Ishikawa (cell line): ENCODE results near the gene FGD5.

Experiments used
- CEBPB ChIP-seq: IDR thresholded peaks from 2 replicates; pipeline ENCODE4 v1.6.1; 2012
- CREB1 ChIP-seq: IDR thresholded peaks from 2 replicates; pipeline ENCODE4 v1.6.1; 2012; ENCODE audit warnings: low read depth
- EGR1 ChIP-seq: IDR thresholded peaks from 2 replicates; pipeline ENCODE4 v1.6.1; 2012
- EP300 ChIP-seq: IDR thresholded peaks from 2 replicates; pipeline ENCODE4 v1.6.1; 2012; ENCODE audit warnings: borderline replicate concordance
- FOXM1 ChIP-seq: IDR thresholded peaks from 2 replicates; pipeline ENCODE4 v1.6.1; 2012; ENCODE audit warnings: low read depth, borderline replicate concordance
- MAX ChIP-seq: IDR thresholded peaks from 2 replicates; pipeline ENCODE4 v1.6.1; 2012
- NFIC ChIP-seq: IDR thresholded peaks from 2 replicates; pipeline ENCODE4 v1.6.1; 2012
- RAD21 ChIP-seq: IDR thresholded peaks from 2 replicates; pipeline ENCODE4 v1.6.1; 2012; ENCODE audit warnings: low read depth
- REST ChIP-seq: IDR thresholded peaks from 2 replicates; pipeline ENCODE4 v1.6.1; 2012; ENCODE audit warnings: low read depth, mild to moderate bottlenecking
- TAF1 ChIP-seq: IDR thresholded peaks from 2 replicates; pipeline ENCODE4 v1.6.1; 2012; ENCODE audit warnings: low read depth, mild to moderate bottlenecking
- TCF12 ChIP-seq: IDR thresholded peaks from 2 replicates; pipeline ENCODE4 v1.6.1; 2012; ENCODE audit warnings: low read depth
- TEAD4 ChIP-seq: IDR thresholded peaks from 2 replicates; pipeline ENCODE4 v1.6.1; 2012
- USF1 ChIP-seq: IDR thresholded peaks from 2 replicates; pipeline ENCODE4 v1.6.1; 2012
- YY1 ChIP-seq: IDR thresholded peaks from 2 replicates; pipeline ENCODE4 v1.6.1; 2012; ENCODE audit warnings: low read depth
- ZBTB7A ChIP-seq: IDR thresholded peaks from 2 replicates; pipeline ENCODE4 v1.6.1; 2012; ENCODE audit warnings: low read depth

FGD5 gene

GRCh38 chr3:14803981-14804834 is 14.6 kb upstream of the FGD5 start:
- no peak for TF ChIP-seq EP300
- TF ChIP-seq ZBTB7A = no peak
- no peak for TF ChIP-seq RAD21
- no peak for TF ChIP-seq USF1
- TF ChIP-seq NFIC = no peak

- TF ChIP-seq TCF12 = no peak
- TF ChIP-seq USF1 = no peak
- TF ChIP-seq CEBPB = no peak
- TF ChIP-seq MAX = no peak
- TF ChIP-seq RAD21 = no peak
- no peak for TF ChIP-seq TAF1
- no peak for TF ChIP-seq EP300
- no peak for TF ChIP-seq REST
- no peak for TF ChIP-seq FOXM1
- no peak for TF ChIP-seq CREB1
- no peak for TF ChIP-seq ZBTB7A
- no peak for TF ChIP-seq NFIC
Observed at GRCh38 chr3:14804835-14805780, 13.7 kb upstream of the FGD5 start.

- no peak for TF ChIP-seq FOXM1
- no peak for TF ChIP-seq MAX
- no peak for TF ChIP-seq TAF1
- no peak for TF ChIP-seq YY1
- no peak for TF ChIP-seq CREB1
- TF ChIP-seq USF1 = no peak
- TF ChIP-seq EGR1 = no peak
- TF ChIP-seq REST = no peak
- no peak for TF ChIP-seq ZBTB7A
- no peak for TF ChIP-seq CEBPB
- no peak for TF ChIP-seq RAD21
- TF ChIP-seq NFIC = no peak
Observed at GRCh38 chr3:14805961-14806537, 12.7 kb upstream of the FGD5 start.

GRCh38 chr3:14806641-14807263 is 12.0 kb upstream of the FGD5 start:
- no peak for TF ChIP-seq TAF1

- TF ChIP-seq CREB1 (no peak), CEBPB (no peak), NFIC (no peak), USF1 (no peak), FOXM1 (no peak), TEAD4 (no peak), EP300 (no peak), TCF12 (no peak), REST (no peak), ZBTB7A (no peak), MAX (no peak), RAD21 (no peak), EGR1 (no peak), YY1 (no peak), TAF1 (no peak)
Observed at GRCh38 chr3:14808025-14808424, 10.7 kb upstream of the FGD5 start.
